Endothelial cell of umbilical vein (primary cell): ENCODE measurements around the gene CBLN1. TPM values are rescaled to one million over a fixed set of nuclear protein-coding genes. Genes with fewer than 3 reads are reported as not detected.

Experiments used
- BruUV-seq: library from RNA; stranded (reverse); fragments of 400-500 nt; replicated peaks from 2 replicates; lab custom pipeline; 2021; lab: Mats Ljungman, UMichigan
- CTCF ChIA-PET: fragments of 300-600, 350-600 bp; sonication (Branson Sonifier 250); formaldehyde crosslinking; loops from one replicate; lab custom pipeline; 2021; ENCODE audit warnings: antibody characterized with exemption, inconsistent platforms; lab: Charles Lee
- POLR2A ChIA-PET: fragments of 300-600, 350-600 bp; sonication (Branson Sonifier 250); formaldehyde crosslinking; loops from one replicate; lab custom pipeline; 2021; ENCODE audit warnings: antibody characterized with exemption, inconsistent platforms; lab: Charles Lee
- DNase-seq: peaks from one replicate; pipeline ENCODE4 v3.0.0-alpha.2; 2011; ENCODE audit warnings: low read depth, low spot score
- FAIRE-seq: peaks from 2 replicates; lab custom pipeline; 2011; peaks lifted over from hg19 to GRCh38; lab: Jason Lieb, UNC
- H2AFZ ChIP-seq: 2 replicates; pipeline ENCODE4 v1.6.0; 2012; ENCODE audit warnings: low read depth, low read length, control low read depth, inconsistent platforms
- H3K27ac ChIP-seq: 2 replicates; pipeline ENCODE4 v1.5.1; 2011; ENCODE audit warnings: low read depth, mild to moderate bottlenecking, control low read depth, low read length, moderate library complexity; ENCODE audit not compliant: insufficient read depth
- H3K27me3 ChIP-seq, 2 experiments: 2 replicates each; pipeline versions ENCODE4 v1.6.0 to v1.6.1; 2011; ENCODE audit warnings: low read length in 2 of 2, mixed read lengths in 1 of 2; ENCODE audit not compliant: control insufficient read depth in 2 of 2, insufficient read depth in 2 of 2
- H3K36me3 ChIP-seq, 2 experiments: 2 replicates in 1 of 2; 3 replicates in 1 of 2; pipeline ENCODE4 v1.5.1; 2011; ENCODE audit warnings: low read length in 2 of 2, mild to moderate bottlenecking in 1 of 2, moderate library complexity in 1 of 2; ENCODE audit not compliant: control insufficient read depth in 2 of 2, insufficient read depth in 2 of 2; ENCODE audit errors: extremely low read depth in 1 of 2
- H3K4me1 ChIP-seq: 3 replicates; pipeline ENCODE4 v1.5.1; 2011; ENCODE audit warnings: mild to moderate bottlenecking, low read length; ENCODE audit not compliant: control insufficient read depth, insufficient read depth; ENCODE audit errors: extremely low read depth
- H3K4me2 ChIP-seq: 2 replicates; pipeline ENCODE4 v1.6.1; 2011; ENCODE audit warnings: low read length, control low read depth, mixed read lengths; ENCODE audit not compliant: insufficient read depth
- H3K4me3 ChIP-seq, 3 experiments: fragments of 200-600 bp in 1 of 3; sonication (generic), shearing (Covaris generic) in 1 of 3; replicated peaks in 1 of 3; 2 replicates each; pipeline ENCODE4 v1.5.1; 2011 to 2016; ENCODE audit warnings: control low read depth in 3 of 3, low read length in 3 of 3, mild to moderate bottlenecking in 2 of 3, inconsistent platforms in 1 of 3, low read depth in 1 of 3, moderate library complexity in 1 of 3; ENCODE audit not compliant: insufficient read depth in 1 of 3
- H3K79me2 ChIP-seq: 2 replicates; pipeline ENCODE4 v1.6.0; 2012; ENCODE audit warnings: low read length, inconsistent platforms; ENCODE audit not compliant: control insufficient read depth, insufficient read depth
- H3K9ac ChIP-seq: replicated peaks from 2 replicates; pipeline ENCODE3; 2011; ENCODE audit warnings: low read length, control low read depth; ENCODE audit not compliant: insufficient read depth; ENCODE audit errors: extremely low read depth
- H3K9me1 ChIP-seq: replicated peaks from 3 replicates; pipeline ENCODE4 v1.6.0; 2011; ENCODE audit warnings: mild to moderate bottlenecking, low read length; ENCODE audit not compliant: control insufficient read depth, insufficient read depth; ENCODE audit errors: extremely low read depth
- H3K9me3 ChIP-seq: replicated peaks from 2 replicates; pipeline ENCODE4 v1.5.1; 2012; ENCODE audit warnings: low read length, inconsistent platforms; ENCODE audit not compliant: control insufficient read depth, insufficient read depth
- H4K20me1 ChIP-seq: replicated peaks from 2 replicates; pipeline ENCODE3; 2011; ENCODE audit warnings: mild to moderate bottlenecking, low read length; ENCODE audit not compliant: control insufficient read depth, insufficient read depth; ENCODE audit errors: extremely low read depth
- CTCF ChIP-seq, 2 donors: IDR thresholded peaks; 1 replicate in 1 of 2; 2 replicates in 1 of 2; pipeline ENCODE4 v1.5.1; 2011; ENCODE audit warnings: low read length in 2 of 2, mild to moderate bottlenecking in 2 of 2, moderate library complexity in 2 of 2, control low read depth in 1 of 2, inconsistent platforms in 1 of 2, low read depth in 1 of 2; ENCODE audit not compliant: insufficient read depth in 1 of 2; ENCODE audit errors: extremely low read depth in 1 of 2
- EZH2 ChIP-seq: IDR thresholded peaks from 2 replicates; pipeline ENCODE4 v1.6.1; 2012; ENCODE audit warnings: borderline replicate concordance, low read depth, mild to moderate bottlenecking, moderate library complexity, low read length, inconsistent platforms; ENCODE audit not compliant: severe bottlenecking
- FOS ChIP-seq: IDR thresholded peaks from 2 replicates; pipeline ENCODE4 v1.6.1; 2011; ENCODE audit warnings: mild to moderate bottlenecking, low read length, moderate library complexity, borderline replicate concordance; ENCODE audit not compliant: insufficient read depth
- GATA2 ChIP-seq: IDR thresholded peaks from 2 replicates; pipeline ENCODE4 v1.7.0; 2011; ENCODE audit warnings: low read depth, mild to moderate bottlenecking, moderate library complexity, mixed read lengths, low read length; ENCODE audit not compliant: insufficient read length, insufficient read depth
- JUN ChIP-seq: IDR thresholded peaks from 2 replicates; pipeline ENCODE4 v1.6.1; 2011; ENCODE audit warnings: borderline replicate concordance, low read depth; ENCODE audit not compliant: insufficient read length, insufficient read depth
- MAX ChIP-seq: IDR thresholded peaks from 2 replicates; pipeline ENCODE4 v1.6.1; 2011; ENCODE audit not compliant: insufficient read depth, insufficient read length
- MYC ChIP-seq: IDR thresholded peaks from one replicate; pipeline ENCODE4 v1.6.1; 2011; ENCODE audit warnings: mild to moderate bottlenecking, low read depth, low read length
- POLR2A ChIP-seq: IDR thresholded peaks from 2 replicates; pipeline ENCODE4 v1.6.1; 2012; ENCODE audit warnings: low read depth, mild to moderate bottlenecking, control low read depth, low read length
- POLR2AphosphoS5 ChIP-seq: IDR thresholded peaks from 2 replicates; pipeline ENCODE4 v1.6.1; 2012; ENCODE audit warnings: low read depth, mild to moderate bottlenecking, control low read depth, low read length, moderate library complexity; ENCODE audit not compliant: insufficient read depth
- dilution Hi-C: fragments of 300-500 bp; cut with MboI; formaldehyde crosslinking; loops from one replicate; pipeline ENCODE4 v1.15.0; 2019; ENCODE audit warnings: low sequenced_read_pairs; ENCODE audit not compliant: extremely low pct_ligation_motif_present
- intact Hi-C: fragments of 100-400 bp; cut with micrococcal nuclease; formaldehyde crosslinking; loops from one replicate; pipeline ENCODE4 v1.10.0; 2022
- polyA plus RNA-seq, 4 experiments: library from polyadenylated mRNA; depleted of rRNA in 3 of 4; stranded (reverse) in 3 of 4; unstranded in 1 of 4; fragments of >200 nt; gene quantifications; 2 replicates each; pipeline versions ENCODE4 v1.2.1 to v1.2.3, GENCODE V29; 2011 to 2012; ENCODE audit warnings: missing spikeins in 1 of 4
- total RNA-seq: library from RNA; stranded (reverse); gene quantifications from 2 replicates; pipeline ENCODE4 v1.2.3, GENCODE V29; 2021

CBLN1 gene
- total and polyA plus RNA-seq, 2 donors (not counting 3 experiments of a cell fraction or from before 2014, with no cell fraction given): not detected

GRCh38 chr16:49262501-49262900, 19.1 kb downstream of the CBLN1 start:
- no peaks in the 10 kb centered on the region for H3K4me1 ChIP-seq
- no peaks in the 10 kb centered on the region for H3K27me3 ChIP-seq
- H3K9ac ChIP-seq: no peak overlapping the region
- TF ChIP-seq POLR2AphosphoS5: no peak
- TF ChIP-seq GATA2: no peak
- no peak for TF ChIP-seq CTCF (IDR thresholded peaks at IDR 0.05; ENCODE audit: extremely low read depth in 1 of 2, insufficient read depth in 1 of 2, low read depth in 1 of 2, low read length in 2 of 2)
- no peak for TF ChIP-seq JUN
- TF ChIP-seq EZH2: no peak
- TF ChIP-seq MYC: no peak
- TF ChIP-seq POLR2A: no peak
- TF ChIP-seq FOS: no peak
- TF ChIP-seq MAX: no peak
- H3K9me3 ChIP-seq: no peaks in the 10 kb centered on the region
- no peaks in the 10 kb centered on the region for H3K9me1 ChIP-seq
- H3K27ac ChIP-seq: no peak overlapping the region
- dilution Hi-C loops: no loop called here
- no peak overlapping the region for H2AFZ ChIP-seq
- no peak for FAIRE-seq
- no peak overlapping the region for H3K4me2 ChIP-seq
- no peaks in the 10 kb centered on the region for H4K20me1 ChIP-seq
- intact Hi-C loops: no loop called here
- no peak overlapping the region for H3K4me3 ChIP-seq
- BruUV-seq: no TSS peak
- ChIA-PET CTCF (no interaction called here), POLR2A (no interaction called here)
- no peaks in the 10 kb centered on the region for H3K36me3 ChIP-seq
- DNase-seq: no peak
- H3K79me2 ChIP-seq: no peaks in the 10 kb centered on the region
